ENCODE results near the gene ZNF397.

Gene ZNF397

DNA sequence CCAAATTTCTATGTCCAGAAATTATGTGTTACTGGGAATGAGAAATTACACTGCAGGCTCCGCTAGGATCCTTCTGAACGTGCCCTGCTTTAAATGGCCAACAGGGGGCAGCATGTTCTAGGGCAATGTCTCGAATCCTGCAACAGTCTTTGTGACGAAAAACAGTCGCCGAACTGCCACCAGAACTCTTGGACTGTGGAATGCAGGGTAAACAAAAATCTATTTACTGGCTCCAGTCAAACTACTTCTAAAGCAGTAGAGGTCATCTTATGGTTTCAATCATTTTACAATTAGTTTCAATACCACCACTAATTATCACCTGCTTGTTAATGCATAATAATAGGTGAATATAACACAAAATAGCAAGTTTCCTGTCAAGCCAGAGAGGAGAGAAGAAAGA, 9.8 kb upstream of the ZNF397 start:
- TF ChIP-seq EZH2phosphoT487 (IDR thresholded peaks at IDR 0.05; ENCODE audit: borderline replicate concordance): no peak
- TF ChIP-seq, protein P1, sequence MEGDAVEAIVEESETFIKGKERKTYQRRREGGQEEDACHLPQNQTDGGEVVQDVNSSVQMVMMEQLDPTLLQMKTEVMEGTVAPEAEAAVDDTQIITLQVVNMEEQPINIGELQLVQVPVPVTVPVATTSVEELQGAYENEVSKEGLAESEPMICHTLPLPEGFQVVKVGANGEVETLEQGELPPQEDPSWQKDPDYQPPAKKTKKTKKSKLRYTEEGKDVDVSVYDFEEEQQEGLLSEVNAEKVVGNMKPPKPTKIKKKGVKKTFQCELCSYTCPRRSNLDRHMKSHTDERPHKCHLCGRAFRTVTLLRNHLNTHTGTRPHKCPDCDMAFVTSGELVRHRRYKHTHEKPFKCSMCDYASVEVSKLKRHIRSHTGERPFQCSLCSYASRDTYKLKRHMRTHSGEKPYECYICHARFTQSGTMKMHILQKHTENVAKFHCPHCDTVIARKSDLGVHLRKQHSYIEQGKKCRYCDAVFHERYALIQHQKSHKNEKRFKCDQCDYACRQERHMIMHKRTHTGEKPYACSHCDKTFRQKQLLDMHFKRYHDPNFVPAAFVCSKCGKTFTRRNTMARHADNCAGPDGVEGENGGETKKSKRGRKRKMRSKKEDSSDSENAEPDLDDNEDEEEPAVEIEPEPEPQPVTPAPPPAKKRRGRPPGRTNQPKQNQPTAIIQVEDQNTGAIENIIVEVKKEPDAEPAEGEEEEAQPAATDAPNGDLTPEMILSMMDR (conservative IDR thresholded peaks at IDR 0.05; ENCODE audit: low read length): peak; percentile 88
- Histone ChIP-seq H3K4me2 (ENCODE audit: low read depth, low read length, poor library complexity, severe bottlenecking) (peak overlapping the region; percentile 75), H3K4me1 (ENCODE audit: insufficient read depth, low read length, poor library complexity, severe bottlenecking) (no peaks in the 10 kb centered on the region), H2AFZ (ENCODE audit: low read length) (peak overlapping the region; percentile 93), H3K9me2 (replicated peaks; ENCODE audit: low read depth, low read length) (no peaks in the 10 kb centered on the region), H3K36me3 (ENCODE audit: insufficient read depth, low read length) (no peaks in the 10 kb centered on the region), H3K9ac (ENCODE audit: low read depth, low read length, poor library complexity, severe bottlenecking) (peak overlapping the region; percentile 49), H3K9me3 (ENCODE audit: insufficient read depth, low read depth, low read length) (no peaks in the 10 kb centered on the region), H3K4me3 (ENCODE audit: low read length, poor library complexity, severe bottlenecking) (peak overlapping the region; percentile 65), H3F3A (ENCODE audit: low read depth) (no peaks in the 10 kb centered on the region), H3K27me3 (ENCODE audit: insufficient read depth, low read length, poor library complexity, severe bottlenecking) (no peaks in the 10 kb centered on the region), H3K79me2 (ENCODE audit: insufficient read depth, low read length) (no peaks in the 10 kb centered on the region), H4K20me1 (ENCODE audit: insufficient read depth, low read length, poor library complexity, severe bottlenecking) (no peaks in the 10 kb centered on the region)

DNA sequence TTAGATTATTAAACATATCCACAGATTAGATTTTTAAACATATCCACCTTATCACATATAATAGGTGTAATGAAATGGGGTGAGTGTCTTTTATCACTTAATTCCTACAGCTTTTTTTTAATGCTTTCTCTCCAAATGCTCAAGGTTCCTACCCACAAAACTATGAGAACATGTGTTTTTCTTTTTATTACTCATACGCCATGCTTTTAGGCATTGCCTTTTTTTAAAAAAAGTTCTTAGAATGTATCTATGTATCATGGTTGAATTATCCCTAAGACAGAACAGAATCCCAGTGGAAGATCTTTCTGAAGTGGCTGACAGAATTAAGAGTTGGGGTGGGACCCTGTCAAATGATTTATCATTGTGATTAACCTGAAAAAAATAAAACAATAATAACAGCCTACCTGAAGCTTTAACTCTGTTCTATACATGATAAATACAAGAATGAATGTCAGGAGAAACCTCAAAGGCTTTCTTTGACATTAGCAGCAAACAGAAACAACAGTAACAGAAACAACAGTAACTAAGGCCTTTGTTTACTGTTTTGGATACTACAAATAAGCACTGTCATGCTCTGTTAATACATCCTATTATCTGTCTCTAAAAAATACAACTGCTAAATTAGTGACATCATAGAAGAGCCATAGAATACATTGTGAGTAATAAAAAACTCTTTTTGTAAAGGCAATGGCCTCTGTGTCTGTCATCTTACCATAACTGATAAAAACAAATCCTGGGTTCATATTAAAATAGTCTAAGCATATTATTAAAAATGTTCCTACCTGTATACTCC, 4.1 kb upstream of the ZNF397 start:
- peaks cover 8% of the 10 kb centered on the region for H3K79me2 ChIP-seq (ENCODE audit: insufficient read depth, low read length)
- H2AFZ ChIP-seq (ENCODE audit: low read length): peak overlapping the region; percentile 45; the same call in 1 of the 2 replicates
- no peaks in the 10 kb centered on the region for H3K9me3 ChIP-seq (ENCODE audit: insufficient read depth, low read depth, low read length)
- H3K4me2 ChIP-seq (ENCODE audit: low read depth, low read length, poor library complexity, severe bottlenecking): no peak overlapping the region
- no peaks in the 10 kb centered on the region for H3K27me3 ChIP-seq (ENCODE audit: insufficient read depth, low read length, poor library complexity, severe bottlenecking)
- H3K36me3 ChIP-seq (ENCODE audit: insufficient read depth, low read length): no peaks in the 10 kb centered on the region
- no peak overlapping the region for H3K9ac ChIP-seq (ENCODE audit: low read depth, low read length, poor library complexity, severe bottlenecking)
- H3K9me2 ChIP-seq (replicated peaks; ENCODE audit: low read depth, low read length): no peaks in the 10 kb centered on the region
- H3K4me1 ChIP-seq (ENCODE audit: insufficient read depth, low read length, poor library complexity, severe bottlenecking): peaks cover 10% of the 10 kb centered on the region
- no peak overlapping the region for H3K4me3 ChIP-seq (ENCODE audit: low read length, poor library complexity, severe bottlenecking)
- H4K20me1 ChIP-seq (ENCODE audit: insufficient read depth, low read length, poor library complexity, severe bottlenecking): no peaks in the 10 kb centered on the region
- TF ChIP-seq, protein P1 (conservative IDR thresholded peaks at IDR 0.05; ENCODE audit: low read length): no peak
- no peak for TF ChIP-seq EZH2phosphoT487 (IDR thresholded peaks at IDR 0.05; ENCODE audit: borderline replicate concordance)
- no peaks in the 10 kb centered on the region for H3F3A ChIP-seq (ENCODE audit: low read depth)

DNA sequence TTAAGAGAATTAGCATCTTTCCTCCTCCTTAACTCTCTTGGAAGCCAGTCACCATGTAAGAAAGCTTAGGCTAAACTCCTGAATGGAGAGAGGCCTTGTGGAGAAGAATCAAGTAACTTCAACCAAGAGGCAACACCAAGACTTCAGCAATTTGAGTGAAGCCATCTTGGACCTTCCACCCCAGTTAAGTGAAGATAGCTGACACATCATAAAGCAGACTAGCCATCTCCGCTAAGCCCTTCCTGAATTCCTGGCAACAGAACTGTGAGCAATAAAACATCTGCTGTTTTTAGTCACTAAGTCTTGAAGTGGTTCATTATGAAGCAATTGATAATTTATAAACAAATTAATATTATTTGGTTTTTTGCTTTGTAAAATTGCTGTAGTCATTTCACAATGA, 1.5 kb upstream of the ZNF397 start:
- Histone ChIP-seq H3K9me3 (ENCODE audit: insufficient read depth, low read depth, low read length) (no peaks in the 10 kb centered on the region), H3K36me3 (ENCODE audit: insufficient read depth, low read length) (peaks cover 16% of the 10 kb centered on the region), H3K9me2 (replicated peaks; ENCODE audit: low read depth, low read length) (no peaks in the 10 kb centered on the region), H3K4me2 (ENCODE audit: low read depth, low read length, poor library complexity, severe bottlenecking) (no peak overlapping the region), H3K9ac (ENCODE audit: low read depth, low read length, poor library complexity, severe bottlenecking) (no peak overlapping the region), H3F3A (ENCODE audit: low read depth) (no peaks in the 10 kb centered on the region), H3K4me3 (ENCODE audit: low read length, poor library complexity, severe bottlenecking) (no peak overlapping the region), H3K27me3 (ENCODE audit: insufficient read depth, low read length, poor library complexity, severe bottlenecking) (no peaks in the 10 kb centered on the region), H3K79me2 (ENCODE audit: insufficient read depth, low read length) (peaks cover 18% of the 10 kb centered on the region), H2AFZ (ENCODE audit: low read length) (no peak overlapping the region), H4K20me1 (ENCODE audit: insufficient read depth, low read length, poor library complexity, severe bottlenecking) (no peaks in the 10 kb centered on the region), H3K4me1 (ENCODE audit: insufficient read depth, low read length, poor library complexity, severe bottlenecking) (peaks cover 19% of the 10 kb centered on the region)
- TF ChIP-seq, protein P1 (conservative IDR thresholded peaks at IDR 0.05; ENCODE audit: low read length): no peak
- TF ChIP-seq EZH2phosphoT487 (IDR thresholded peaks at IDR 0.05; ENCODE audit: borderline replicate concordance): no peak

Data from Loucy (cell line).